Measurements from ENCODE around the gene ANGEL1.

- TF ChIP-seq, protein P1, sequence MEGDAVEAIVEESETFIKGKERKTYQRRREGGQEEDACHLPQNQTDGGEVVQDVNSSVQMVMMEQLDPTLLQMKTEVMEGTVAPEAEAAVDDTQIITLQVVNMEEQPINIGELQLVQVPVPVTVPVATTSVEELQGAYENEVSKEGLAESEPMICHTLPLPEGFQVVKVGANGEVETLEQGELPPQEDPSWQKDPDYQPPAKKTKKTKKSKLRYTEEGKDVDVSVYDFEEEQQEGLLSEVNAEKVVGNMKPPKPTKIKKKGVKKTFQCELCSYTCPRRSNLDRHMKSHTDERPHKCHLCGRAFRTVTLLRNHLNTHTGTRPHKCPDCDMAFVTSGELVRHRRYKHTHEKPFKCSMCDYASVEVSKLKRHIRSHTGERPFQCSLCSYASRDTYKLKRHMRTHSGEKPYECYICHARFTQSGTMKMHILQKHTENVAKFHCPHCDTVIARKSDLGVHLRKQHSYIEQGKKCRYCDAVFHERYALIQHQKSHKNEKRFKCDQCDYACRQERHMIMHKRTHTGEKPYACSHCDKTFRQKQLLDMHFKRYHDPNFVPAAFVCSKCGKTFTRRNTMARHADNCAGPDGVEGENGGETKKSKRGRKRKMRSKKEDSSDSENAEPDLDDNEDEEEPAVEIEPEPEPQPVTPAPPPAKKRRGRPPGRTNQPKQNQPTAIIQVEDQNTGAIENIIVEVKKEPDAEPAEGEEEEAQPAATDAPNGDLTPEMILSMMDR (IDR thresholded peaks at IDR 0.05) = no peak
- TF ChIP-seq EP300 (IDR thresholded peaks at IDR 0.05) = no peak
Measured at GRCh38 chr14:76833011-76833410, 20.3 kb upstream of the ANGEL1 start.
